ENCODE data around the gene APLP2. TPM values are rescaled to one million over a fixed set of nuclear protein-coding genes. Genes with fewer than 3 reads are reported as not detected.

Gene APLP2
- total and polyA plus RNA-seq, 2 experiments from 2014 or later = 322 to 362 TPM

DNA sequence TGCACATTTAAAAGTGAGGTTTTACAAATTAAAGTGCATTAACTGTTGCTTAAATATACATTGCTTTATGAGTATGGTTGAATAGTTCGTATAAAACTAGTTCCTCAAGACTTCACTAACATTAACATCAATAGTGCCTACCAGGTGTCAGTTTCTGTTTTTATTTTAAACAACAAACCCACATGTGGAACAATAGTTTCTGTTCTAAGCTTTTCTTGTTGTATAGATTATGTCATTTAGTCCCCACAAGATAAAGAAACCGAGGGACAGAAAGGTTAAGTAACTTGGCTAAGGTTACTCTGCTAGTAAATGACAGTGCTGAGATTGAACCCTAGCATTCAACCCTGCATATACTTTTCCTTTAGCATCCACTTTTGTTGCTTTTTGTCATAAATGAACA lies 48.5 kb downstream of the APLP2 start (continued):
- TF ChIP-seq, protein P1, sequence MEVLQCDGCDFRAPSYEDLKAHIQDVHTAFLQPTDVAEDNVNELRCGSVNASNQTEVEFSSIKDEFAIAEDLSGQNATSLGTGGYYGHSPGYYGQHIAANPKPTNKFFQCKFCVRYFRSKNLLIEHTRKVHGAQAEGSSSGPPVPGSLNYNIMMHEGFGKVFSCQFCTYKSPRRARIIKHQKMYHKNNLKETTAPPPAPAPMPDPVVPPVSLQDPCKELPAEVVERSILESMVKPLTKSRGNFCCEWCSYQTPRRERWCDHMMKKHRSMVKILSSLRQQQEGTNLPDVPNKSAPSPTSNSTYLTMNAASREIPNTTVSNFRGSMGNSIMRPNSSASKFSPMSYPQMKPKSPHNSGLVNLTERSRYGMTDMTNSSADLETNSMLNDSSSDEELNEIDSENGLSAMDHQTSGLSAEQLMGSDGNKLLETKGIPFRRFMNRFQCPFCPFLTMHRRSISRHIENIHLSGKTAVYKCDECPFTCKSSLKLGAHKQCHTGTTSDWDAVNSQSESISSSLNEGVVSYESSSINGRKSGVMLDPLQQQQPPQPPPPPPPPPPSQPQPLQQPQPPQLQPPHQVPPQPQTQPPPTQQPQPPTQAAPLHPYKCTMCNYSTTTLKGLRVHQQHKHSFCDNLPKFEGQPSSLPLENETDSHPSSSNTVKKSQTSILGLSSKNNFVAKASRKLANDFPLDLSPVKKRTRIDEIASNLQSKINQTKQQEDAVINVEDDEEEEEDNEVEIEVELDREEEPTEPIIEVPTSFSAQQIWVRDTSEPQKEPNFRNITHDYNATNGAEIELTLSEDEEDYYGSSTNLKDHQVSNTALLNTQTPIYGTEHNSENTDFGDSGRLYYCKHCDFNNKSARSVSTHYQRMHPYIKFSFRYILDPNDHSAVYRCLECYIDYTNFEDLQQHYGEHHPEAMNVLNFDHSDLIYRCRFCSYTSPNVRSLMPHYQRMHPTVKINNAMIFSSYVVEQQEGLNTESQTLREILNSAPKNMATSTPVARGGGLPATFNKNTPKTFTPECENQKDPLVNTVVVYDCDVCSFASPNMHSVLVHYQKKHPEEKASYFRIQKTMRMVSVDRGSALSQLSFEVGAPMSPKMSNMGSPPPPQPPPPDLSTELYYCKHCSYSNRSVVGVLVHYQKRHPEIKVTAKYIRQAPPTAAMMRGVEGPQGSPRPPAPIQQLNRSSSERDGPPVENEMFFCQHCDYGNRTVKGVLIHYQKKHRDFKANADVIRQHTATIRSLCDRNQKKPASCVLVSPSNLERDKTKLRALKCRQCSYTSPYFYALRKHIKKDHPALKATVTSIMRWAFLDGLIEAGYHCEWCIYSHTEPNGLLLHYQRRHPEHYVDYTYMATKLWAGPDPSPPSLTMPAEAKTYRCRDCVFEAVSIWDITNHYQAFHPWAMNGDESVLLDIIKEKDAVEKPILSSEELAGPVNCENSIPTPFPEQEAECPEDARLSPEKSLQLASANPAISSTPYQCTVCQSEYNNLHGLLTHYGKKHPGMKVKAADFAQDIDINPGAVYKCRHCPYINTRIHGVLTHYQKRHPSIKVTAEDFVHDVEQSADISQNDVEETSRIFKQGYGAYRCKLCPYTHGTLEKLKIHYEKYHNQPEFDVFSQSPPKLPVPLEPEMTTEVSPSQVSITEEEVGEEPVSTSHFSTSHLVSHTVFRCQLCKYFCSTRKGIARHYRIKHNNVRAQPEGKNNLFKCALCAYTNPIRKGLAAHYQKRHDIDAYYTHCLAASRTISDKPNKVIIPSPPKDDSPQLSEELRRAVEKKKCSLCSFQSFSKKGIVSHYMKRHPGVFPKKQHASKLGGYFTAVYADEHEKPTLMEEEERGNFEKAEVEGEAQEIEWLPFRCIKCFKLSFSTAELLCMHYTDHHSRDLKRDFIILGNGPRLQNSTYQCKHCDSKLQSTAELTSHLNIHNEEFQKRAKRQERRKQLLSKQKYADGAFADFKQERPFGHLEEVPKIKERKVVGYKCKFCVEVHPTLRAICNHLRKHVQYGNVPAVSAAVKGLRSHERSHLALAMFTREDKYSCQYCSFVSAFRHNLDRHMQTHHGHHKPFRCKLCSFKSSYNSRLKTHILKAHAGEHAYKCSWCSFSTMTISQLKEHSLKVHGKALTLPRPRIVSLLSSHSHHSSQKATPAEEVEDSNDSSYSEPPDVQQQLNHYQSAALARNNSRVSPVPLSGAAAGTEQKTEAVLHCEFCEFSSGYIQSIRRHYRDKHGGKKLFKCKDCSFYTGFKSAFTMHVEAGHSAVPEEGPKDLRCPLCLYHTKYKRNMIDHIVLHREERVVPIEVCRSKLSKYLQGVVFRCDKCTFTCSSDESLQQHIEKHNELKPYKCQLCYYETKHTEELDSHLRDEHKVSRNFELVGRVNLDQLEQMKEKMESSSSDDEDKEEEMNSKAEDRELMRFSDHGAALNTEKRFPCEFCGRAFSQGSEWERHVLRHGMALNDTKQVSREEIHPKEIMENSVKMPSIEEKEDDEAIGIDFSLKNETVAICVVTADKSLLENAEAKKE (CRISPR knock-in tag; IDR thresholded peaks at IDR 0.05) = no peak
- TF ChIP-seq STAT1 (IDR thresholded peaks at IDR 0.05; ENCODE audit: unreplicated experiment) (no peak), CREB1 (CRISPR knock-in tag; IDR thresholded peaks at IDR 0.05; ENCODE audit: low read depth) (no peak)

DNA sequence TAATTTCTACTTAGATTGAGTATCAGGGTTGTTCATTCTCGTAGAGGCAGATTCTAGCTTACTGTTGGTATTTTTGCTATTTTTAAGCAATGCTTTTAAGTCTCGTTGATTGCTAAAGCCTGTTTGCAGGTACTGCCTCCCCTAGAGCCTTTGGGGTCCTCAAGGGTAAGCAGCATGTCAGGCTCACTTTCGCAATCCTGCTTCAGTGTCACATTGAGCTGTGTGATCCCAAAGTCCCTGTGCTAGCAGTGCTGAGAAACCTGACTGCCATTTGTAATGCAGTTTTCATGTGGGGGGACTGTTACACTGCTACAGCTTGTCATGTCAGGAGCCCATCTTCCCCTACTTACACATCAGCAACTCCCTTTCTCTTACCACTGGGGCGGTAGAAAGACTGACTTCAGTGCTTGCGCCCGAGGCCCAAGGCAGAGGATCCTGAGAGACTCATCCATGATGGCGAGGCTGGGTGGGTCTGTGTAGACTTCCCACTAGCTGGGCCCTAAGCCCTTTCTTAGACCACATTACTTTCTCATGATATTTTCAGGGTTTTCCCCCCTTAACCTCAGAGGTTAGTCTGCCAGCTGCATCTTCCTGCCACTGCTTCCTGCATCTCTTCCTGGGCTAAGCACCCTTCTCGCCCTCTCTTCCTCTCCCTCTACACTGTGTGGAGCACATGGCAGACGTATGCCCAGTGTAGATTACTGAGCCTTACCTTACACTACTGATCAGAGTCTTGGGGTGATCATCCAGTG lies 49.1 kb downstream of the APLP2 start:
- peaks cover 26% of the 10 kb centered on the region for H3K79me2 ChIP-seq (replicated peaks; ENCODE audit: insufficient read depth)
- H4K20me1 ChIP-seq (replicated peaks; ENCODE audit: insufficient read depth) = peaks cover 22% of the 10 kb centered on the region
- Mint-ChIP-seq H3K36me3 (ENCODE audit: low read depth) (peaks cover 29% of the 10 kb centered on the region), H3K9me3 (no peaks in the 10 kb centered on the region), H3K27ac (no peak overlapping the region), H3K4me3 (no peak overlapping the region), H3K27me3 (ENCODE audit: insufficient read depth, low read depth, poor library complexity) (peaks cover 2% of the 10 kb centered on the region), H3K4me1 (peaks cover 27% of the 10 kb centered on the region; the same call in 2 of the 3 replicates)
- H3K4me1 ChIP-seq (ENCODE audit: insufficient read depth) = peaks cover 13% of the 10 kb centered on the region
- no peak overlapping the region for H3K4me3 ChIP-seq
- no peak for ATAC-seq
- H3K4me2 ChIP-seq = no peak overlapping the region
- no peak overlapping the region for H2AFZ ChIP-seq
- no peaks in the 10 kb centered on the region for H3K9me2 ChIP-seq (ENCODE audit: insufficient read depth)
- H3K36me3 ChIP-seq (ENCODE audit: insufficient read depth) = peaks cover 22% of the 10 kb centered on the region
- H3F3A ChIP-seq (replicated peaks; ENCODE audit: low read depth) = no peaks in the 10 kb centered on the region
- H3K27ac ChIP-seq (ENCODE audit: low read depth) = no peak overlapping the region
- H3K27me3 ChIP-seq (ENCODE audit: insufficient read depth) = no peaks in the 10 kb centered on the region
- DNase-seq (ENCODE audit: low spot score) = no peak
- TF ChIP-seq JUNB (IDR thresholded peaks at IDR 0.05; ENCODE audit: unreplicated experiment) = no peak
- TF ChIP-seq CREB1 (CRISPR knock-in tag; IDR thresholded peaks at IDR 0.05; ENCODE audit: low read depth) = no peak
- TF ChIP-seq, protein P2, sequence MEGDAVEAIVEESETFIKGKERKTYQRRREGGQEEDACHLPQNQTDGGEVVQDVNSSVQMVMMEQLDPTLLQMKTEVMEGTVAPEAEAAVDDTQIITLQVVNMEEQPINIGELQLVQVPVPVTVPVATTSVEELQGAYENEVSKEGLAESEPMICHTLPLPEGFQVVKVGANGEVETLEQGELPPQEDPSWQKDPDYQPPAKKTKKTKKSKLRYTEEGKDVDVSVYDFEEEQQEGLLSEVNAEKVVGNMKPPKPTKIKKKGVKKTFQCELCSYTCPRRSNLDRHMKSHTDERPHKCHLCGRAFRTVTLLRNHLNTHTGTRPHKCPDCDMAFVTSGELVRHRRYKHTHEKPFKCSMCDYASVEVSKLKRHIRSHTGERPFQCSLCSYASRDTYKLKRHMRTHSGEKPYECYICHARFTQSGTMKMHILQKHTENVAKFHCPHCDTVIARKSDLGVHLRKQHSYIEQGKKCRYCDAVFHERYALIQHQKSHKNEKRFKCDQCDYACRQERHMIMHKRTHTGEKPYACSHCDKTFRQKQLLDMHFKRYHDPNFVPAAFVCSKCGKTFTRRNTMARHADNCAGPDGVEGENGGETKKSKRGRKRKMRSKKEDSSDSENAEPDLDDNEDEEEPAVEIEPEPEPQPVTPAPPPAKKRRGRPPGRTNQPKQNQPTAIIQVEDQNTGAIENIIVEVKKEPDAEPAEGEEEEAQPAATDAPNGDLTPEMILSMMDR (conservative IDR thresholded peaks at IDR 0.05; ENCODE audit: low read depth in 2 of 2) = no peak
- TF ChIP-seq POLR2AphosphoS5 (IDR thresholded peaks at IDR 0.05; ENCODE audit: low read depth) = no peak
- TF ChIP-seq, protein P3, sequence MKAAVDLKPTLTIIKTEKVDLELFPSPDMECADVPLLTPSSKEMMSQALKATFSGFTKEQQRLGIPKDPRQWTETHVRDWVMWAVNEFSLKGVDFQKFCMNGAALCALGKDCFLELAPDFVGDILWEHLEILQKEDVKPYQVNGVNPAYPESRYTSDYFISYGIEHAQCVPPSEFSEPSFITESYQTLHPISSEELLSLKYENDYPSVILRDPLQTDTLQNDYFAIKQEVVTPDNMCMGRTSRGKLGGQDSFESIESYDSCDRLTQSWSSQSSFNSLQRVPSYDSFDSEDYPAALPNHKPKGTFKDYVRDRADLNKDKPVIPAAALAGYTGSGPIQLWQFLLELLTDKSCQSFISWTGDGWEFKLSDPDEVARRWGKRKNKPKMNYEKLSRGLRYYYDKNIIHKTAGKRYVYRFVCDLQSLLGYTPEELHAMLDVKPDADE (IDR thresholded peaks at IDR 0.05) = no peak
- no peak for TF ChIP-seq ZNF331 (CRISPR knock-in tag; IDR thresholded peaks at IDR 0.05; ENCODE audit: low read depth)

Measured in GM23338 (cell line).